B cell (primary cell): Measurements from ENCODE around the gene TENT5A. TPM values are rescaled to one million over a fixed set of nuclear protein-coding genes. Genes with fewer than 3 reads are reported as not detected.

Experiments
- ATAC-seq: fragments of 200-7000 bp; cut with Tn5 transposase; one replicate; pipeline ENCODE4 v1.10.0; 2021; ENCODE audit warnings: low read depth, mild to moderate bottlenecking, moderate number of reproducible peaks, moderate library complexity
- CTCF ChIA-PET: fragments of 350-600 bp; sonication (Branson Sonifier 250); formaldehyde crosslinking; loops from one replicate; lab custom pipeline; 2021; ENCODE audit warnings: antibody characterized with exemption, inconsistent platforms; lab: Charles Lee
- POLR2A ChIA-PET: fragments of 350-600 bp; sonication (Branson Sonifier 250); formaldehyde crosslinking; loops from one replicate; lab custom pipeline; 2021; ENCODE audit warnings: antibody characterized with exemption; lab: Charles Lee
- DNase-seq: peaks from one replicate; pipeline ENCODE4 v3.0.0; 2013
- H2AFZ ChIP-seq: 2 replicates; pipeline ENCODE4 v1.6.1; 2012; ENCODE audit warnings: mild to moderate bottlenecking, low read depth, low read length; ENCODE audit not compliant: insufficient read depth, poor library complexity, severe bottlenecking
- H3K27ac ChIP-seq, 2 donors: 1 replicate in 1 of 2; 2 replicates in 1 of 2; pipeline ENCODE4 v1.5.1; 2012 to 2013; ENCODE audit warnings: low read length in 2 of 2, mild to moderate bottlenecking in 2 of 2, moderate library complexity in 1 of 2
- H3K27me3 ChIP-seq, 4 experiments: fragments of 200-600 bp in 1 of 4; sonication (generic) in 1 of 4; replicated peaks in 1 of 4; 1 replicate in 2 of 4; 2 replicates in 2 of 4; pipeline versions ENCODE4 v1.6.1 to v1.7.0; 2013 to 2016; ENCODE audit warnings: low read length in 3 of 4, mild to moderate bottlenecking in 2 of 4, mixed read lengths in 1 of 4, moderate library complexity in 1 of 4; ENCODE audit not compliant: insufficient read depth in 4 of 4, control insufficient read depth in 3 of 4; ENCODE audit errors: control extremely low read depth in 1 of 4
- H3K36me3 ChIP-seq, 2 experiments: replicated peaks in 1 of 2; 1 replicate in 1 of 2; 2 replicates in 1 of 2; pipeline versions ENCODE4 v1.6.1 to v1.7.1; 2013; ENCODE audit warnings: low read length in 1 of 2; ENCODE audit not compliant: insufficient read depth in 2 of 2, control insufficient read depth in 1 of 2; ENCODE audit errors: control extremely low read depth in 1 of 2, extremely low read depth in 1 of 2
- H3K4me1 ChIP-seq, 2 donors: fragments of 200-600 bp in 1 of 2; sonication (generic) in 1 of 2; 1 replicate in 1 of 2; 2 replicates in 1 of 2; pipeline versions ENCODE4 v1.5.1 to v1.6.1; 2013 to 2017; ENCODE audit warnings: low read length in 2 of 2; ENCODE audit not compliant: control insufficient read depth in 2 of 2, insufficient read depth in 2 of 2
- H3K4me2 ChIP-seq: replicated peaks from 2 replicates; pipeline ENCODE3; 2012; ENCODE audit warnings: mild to moderate bottlenecking, low read depth, low read length; ENCODE audit not compliant: poor library complexity, severe bottlenecking
- H3K4me3 ChIP-seq, 5 experiments: fragments of 200-600 bp in 1 of 5; sonication (generic) in 1 of 5; 1 replicate in 3 of 5; 2 replicates in 2 of 5; pipeline versions ENCODE4 v1.5.1 to v1.7.0; 2011 to 2016; ENCODE audit warnings: low read length in 4 of 5, mild to moderate bottlenecking in 4 of 5, low read depth in 2 of 5, control low read depth in 1 of 5, moderate library complexity in 1 of 5; ENCODE audit not compliant: insufficient read depth in 1 of 5; ENCODE audit errors: control extremely low read depth in 1 of 5, extremely low read depth in 1 of 5
- H3K79me2 ChIP-seq: fragments of 200-600 bp; sonication (generic); one replicate; pipeline ENCODE4 v1.6.0; 2016; ENCODE audit warnings: low read length; ENCODE audit not compliant: control insufficient read depth, insufficient read depth
- H3K9ac ChIP-seq: fragments of 200-600 bp; sonication (generic); 2 replicates; pipeline ENCODE4 v1.6.1; 2017; ENCODE audit warnings: mild to moderate bottlenecking, low read length, moderate library complexity
- H3K9me3 ChIP-seq, 3 donors: one replicate each; pipeline versions ENCODE4 v1.6.1 to v1.7.1; 2013; ENCODE audit warnings: low read length in 2 of 3; ENCODE audit not compliant: control insufficient read depth in 2 of 3, insufficient read depth in 1 of 3; ENCODE audit errors: control extremely low read depth in 1 of 3
- H4K20me1 ChIP-seq: 2 replicates; pipeline ENCODE4 v1.6.0; 2012; ENCODE audit warnings: mild to moderate bottlenecking, low read length; ENCODE audit not compliant: insufficient read depth, control insufficient read depth, poor library complexity, severe bottlenecking
- H3K27ac Mint-ChIP-seq: one replicate; pipeline ENCODE4 v1.8.0; 2021; ENCODE audit warnings: mixed read lengths
- H3K27me3 Mint-ChIP-seq: one replicate; pipeline ENCODE4 v1.8.0; 2021; ENCODE audit warnings: mixed read lengths
- H3K4me1 Mint-ChIP-seq: one replicate; pipeline ENCODE4 v1.8.0; 2021; ENCODE audit warnings: mixed read lengths
- H3K4me3 Mint-ChIP-seq: one replicate; pipeline ENCODE4 v1.8.0; 2021; ENCODE audit warnings: mixed read lengths
- H3K9me3 Mint-ChIP-seq: one replicate; pipeline ENCODE4 v1.8.0; 2022; ENCODE audit warnings: mixed read lengths; ENCODE audit not compliant: insufficient read depth
- EZH2 ChIP-seq: IDR thresholded peaks from 2 replicates; pipeline ENCODE4 v1.6.1; 2012; ENCODE audit warnings: borderline replicate concordance, low read depth, mild to moderate bottlenecking, moderate library complexity, low read length; ENCODE audit not compliant: insufficient read depth, poor library complexity, severe bottlenecking
- WGBS: methylation state at CpG from one replicate; pipeline ENCODE4 v1.1.5; 2013; ENCODE audit warnings: missing lambda C conversion rate; ENCODE audit not compliant: insufficient coverage; 5-methylcytosine and 5-hydroxymethylcytosine counted together
- intact Hi-C: fragments of 100-400 bp; cut with micrococcal nuclease; formaldehyde crosslinking; loops from one replicate; pipeline ENCODE4 v1.10.0; 2022
- polyA plus RNA-seq: library from polyadenylated mRNA; depleted of rRNA; stranded (reverse); fragments of >200 nt; gene quantifications from 2 replicates; pipeline ENCODE4 v1.2.3, GENCODE V29; 2012
- total RNA-seq, 2 donors: library from RNA; stranded (reverse); fragments of 120-200 nt in 1 of 2; gene quantifications; 1 replicate in 1 of 2; 2 replicates in 1 of 2; pipeline versions ENCODE4 v1.2.3 to v1.2.4, GENCODE V29; 2013 to 2022
- TF ChIP-seq, protein P1 (sequence below): fragments of 200-600 bp; IDR thresholded peaks from one replicate; pipeline ENCODE4 v1.8.0; 2022; ENCODE audit warnings: antibody characterized with exemption, mild to moderate bottlenecking

Gene TENT5A
- total and polyA plus RNA-seq, 2 donors (not counting 1 experiment from before 2014, with no cell fraction given), result 3.9 to 9.4 TPM

DNA sequence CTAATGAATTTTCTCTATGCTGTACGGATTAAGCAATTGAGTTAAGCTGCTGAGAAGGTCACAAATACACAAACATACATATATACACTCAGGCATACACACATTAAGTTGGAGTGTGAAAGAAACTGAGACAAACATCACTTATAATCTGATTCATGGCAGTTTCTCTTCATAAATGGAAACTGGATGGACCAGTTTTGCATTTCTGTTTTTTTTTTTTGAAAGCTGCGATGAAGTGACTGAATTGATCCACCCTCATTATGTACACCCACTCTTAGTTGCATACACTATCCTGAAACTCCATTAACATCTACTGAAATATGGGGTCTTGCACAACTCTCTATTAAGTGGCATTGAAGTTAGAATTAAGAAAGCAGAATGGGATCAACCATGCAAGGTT lies 32.9 kb upstream of the TENT5A start:
- Histone ChIP-seq H3K4me1 (no peaks in the 10 kb centered on the region), H3K4me3 (no peak overlapping the region), H3K27me3 (no peaks in the 10 kb centered on the region), H3K9ac (no peak overlapping the region), H3K27ac (no peak overlapping the region), H3K4me2 (no peak overlapping the region), H3K79me2 (no peaks in the 10 kb centered on the region), H3K9me3 (peaks cover 0 to 1% (median 0%) of the 10 kb centered on the region in 3 donors), H2AFZ (no peak overlapping the region), H4K20me1 (no peaks in the 10 kb centered on the region), H3K36me3 (no peaks in the 10 kb centered on the region)
- DNase-seq, result no peak
- intact Hi-C loops, result no loop called here
- H3K27ac Mint-ChIP-seq, result no peak overlapping the region
- no peak overlapping the region for H3K4me3 Mint-ChIP-seq
- ChIA-PET POLR2A (no interaction called here), CTCF (interaction anchor here (0.6 kb wide), 1 partner anchor 1297 kb away, joined by 3 read pairs; no protein-coding TSS in a partner anchor)
- TF ChIP-seq, protein P1, sequence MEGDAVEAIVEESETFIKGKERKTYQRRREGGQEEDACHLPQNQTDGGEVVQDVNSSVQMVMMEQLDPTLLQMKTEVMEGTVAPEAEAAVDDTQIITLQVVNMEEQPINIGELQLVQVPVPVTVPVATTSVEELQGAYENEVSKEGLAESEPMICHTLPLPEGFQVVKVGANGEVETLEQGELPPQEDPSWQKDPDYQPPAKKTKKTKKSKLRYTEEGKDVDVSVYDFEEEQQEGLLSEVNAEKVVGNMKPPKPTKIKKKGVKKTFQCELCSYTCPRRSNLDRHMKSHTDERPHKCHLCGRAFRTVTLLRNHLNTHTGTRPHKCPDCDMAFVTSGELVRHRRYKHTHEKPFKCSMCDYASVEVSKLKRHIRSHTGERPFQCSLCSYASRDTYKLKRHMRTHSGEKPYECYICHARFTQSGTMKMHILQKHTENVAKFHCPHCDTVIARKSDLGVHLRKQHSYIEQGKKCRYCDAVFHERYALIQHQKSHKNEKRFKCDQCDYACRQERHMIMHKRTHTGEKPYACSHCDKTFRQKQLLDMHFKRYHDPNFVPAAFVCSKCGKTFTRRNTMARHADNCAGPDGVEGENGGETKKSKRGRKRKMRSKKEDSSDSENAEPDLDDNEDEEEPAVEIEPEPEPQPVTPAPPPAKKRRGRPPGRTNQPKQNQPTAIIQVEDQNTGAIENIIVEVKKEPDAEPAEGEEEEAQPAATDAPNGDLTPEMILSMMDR, result no peak
- no peak for TF ChIP-seq EZH2
- no CpG with 5 or more reads among the region's 2 CpGs for WGBS
- peaks cover 3% of the 10 kb centered on the region for H3K9me3 Mint-ChIP-seq
- H3K27me3 Mint-ChIP-seq, result peaks cover 15% of the 10 kb centered on the region
- H3K4me1 Mint-ChIP-seq, result no peaks in the 10 kb centered on the region
- ATAC-seq, result no peak

DNA sequence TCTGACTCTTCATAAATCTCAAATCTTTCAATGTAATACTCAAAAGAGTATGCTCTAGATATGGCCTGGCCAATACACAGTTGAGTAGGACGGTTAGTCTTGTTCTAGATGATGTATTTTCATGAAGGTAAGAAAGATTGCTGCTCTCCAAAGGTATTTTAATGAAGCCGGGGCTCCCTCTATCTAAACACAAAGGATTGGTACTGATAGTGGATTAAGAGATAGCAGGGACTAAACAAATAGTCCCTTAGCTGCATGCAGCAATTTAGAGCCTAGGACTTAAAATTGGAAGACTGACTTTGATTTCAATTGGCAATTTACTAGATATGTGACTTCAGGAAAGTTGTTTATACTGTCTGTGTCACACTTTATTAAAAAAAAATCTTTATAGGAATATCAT lies 31.4 kb upstream of the TENT5A start:
- TF ChIP-seq, protein P1, result no peak
- TF ChIP-seq EZH2, result no peak

More for the DNA sequence above, 31.4 kb upstream of the TENT5A start:
- no peak for DNase-seq
- no peak overlapping the region for H3K4me3 Mint-ChIP-seq
- WGBS, result no CpG with 5 or more reads among the region's 2 CpGs
- Histone ChIP-seq H3K36me3 (no peaks in the 10 kb centered on the region), H4K20me1 (no peaks in the 10 kb centered on the region), H2AFZ (no peak overlapping the region), H3K4me2 (no peak overlapping the region), H3K79me2 (no peaks in the 10 kb centered on the region), H3K9ac (no peak overlapping the region), H3K4me1 (no peaks in the 10 kb centered on the region), H3K4me3 (no peak overlapping the region), H3K27ac (no peak overlapping the region), H3K27me3 (no peaks in the 10 kb centered on the region), H3K9me3 (peaks cover 0 to 1% (median 0%) of the 10 kb centered on the region in 3 donors)
- no peak overlapping the region for H3K27ac Mint-ChIP-seq
- POLR2A ChIA-PET, result no interaction called here
- no peak for ATAC-seq
- H3K4me1 Mint-ChIP-seq, result no peaks in the 10 kb centered on the region
- CTCF ChIA-PET, result no interaction called here
- H3K9me3 Mint-ChIP-seq, result peaks cover 3% of the 10 kb centered on the region
- peaks cover 10% of the 10 kb centered on the region for H3K27me3 Mint-ChIP-seq
- intact Hi-C loops, result no loop called here
